Left hindlimb (tissue), 1 donor: ENCODE data around the gene OSCAR.
"Not testable (repeated sequence)": the region's sequence is repeated elsewhere in the genome, so short reads cannot be mapped to it uniquely, and the experiment has no call there.

ENCODE experiments used
- DNase-seq: peaks from one replicate; pipeline ENCODE4 v3.0.0-alpha.2; 2018

Gene OSCAR

GRCh38 chr19:54124393-54124792 lies 23.8 kb upstream of the OSCAR start:
- DNase-seq = no peak

DNA sequence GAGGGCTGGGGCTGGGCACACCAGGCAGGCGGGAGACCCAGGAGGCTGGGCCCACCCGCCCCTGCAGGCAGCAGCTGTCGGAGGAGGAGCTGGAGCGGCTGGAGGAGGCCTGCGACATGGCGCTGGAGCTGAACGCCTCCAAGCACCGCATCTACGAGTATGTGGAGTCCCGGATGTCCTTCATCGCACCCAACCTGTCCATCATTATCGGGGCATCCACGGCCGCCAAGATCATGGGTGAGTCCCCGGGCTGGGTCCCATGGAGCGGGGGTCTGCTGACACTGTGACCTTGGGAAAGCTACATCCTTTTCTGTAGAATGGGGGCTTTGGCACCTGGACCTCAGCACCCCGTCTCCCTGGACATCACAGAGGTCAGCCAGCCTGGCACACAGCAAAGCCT lies 23.1 kb upstream of the OSCAR start:
- no peak for DNase-seq

GRCh38 chr19:54121259-54121658 lies 20.7 kb upstream of the OSCAR start:
- no peak for DNase-seq

GRCh38 chr19:54115109-54116063 lies 14.8 kb upstream of the OSCAR start, which contains the start of the genes PRPF31 and TFPT:
Gene PRPF31 (plus strand): TSS chr19:54115754. CDS start chr19:54118279, 2,525 bp downstream.
Gene TFPT (minus strand): TSS chr19:54115657. CDS start chr19:54115269, 388 bp downstream.
- DNase-seq = peak; percentile 96

DNA sequence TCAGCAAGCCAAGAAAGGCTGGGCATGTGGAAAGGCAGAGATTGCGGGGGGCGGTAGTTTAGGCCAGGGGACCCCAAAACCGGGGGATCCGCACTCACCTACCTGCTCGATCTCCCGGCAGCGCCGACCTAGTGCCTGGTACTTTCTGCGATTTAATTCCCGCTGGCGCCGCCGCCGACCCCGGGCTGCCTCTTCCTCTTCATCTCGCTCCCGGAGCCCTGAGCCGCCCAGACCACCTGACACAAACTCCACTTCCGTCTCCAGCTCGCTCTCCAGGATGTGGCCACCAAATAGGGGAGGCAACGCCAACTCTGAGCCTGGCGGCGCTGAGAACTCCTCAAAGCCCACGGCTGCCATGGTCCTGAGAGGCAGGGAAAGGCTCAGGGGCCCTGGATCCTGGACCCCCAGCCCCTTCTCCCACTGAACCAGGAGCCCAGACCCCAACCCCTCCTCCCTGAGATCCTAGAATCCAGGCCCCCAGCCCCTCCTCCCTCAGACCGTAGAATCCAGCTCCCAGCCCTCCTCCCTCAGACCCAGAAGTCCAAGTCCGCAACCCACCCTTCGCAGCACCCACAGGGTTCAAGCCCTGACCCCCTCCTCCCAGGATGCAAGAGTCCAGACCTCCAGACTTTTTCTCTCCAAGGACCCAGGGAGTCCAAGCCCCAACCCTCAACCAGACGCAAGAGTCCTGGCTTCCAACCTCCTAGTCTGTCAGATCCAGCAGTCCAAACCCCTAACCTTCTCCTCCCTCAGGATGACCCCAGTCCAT lies 13.9 kb upstream of the OSCAR start:
- no peak for DNase-seq

DNA sequence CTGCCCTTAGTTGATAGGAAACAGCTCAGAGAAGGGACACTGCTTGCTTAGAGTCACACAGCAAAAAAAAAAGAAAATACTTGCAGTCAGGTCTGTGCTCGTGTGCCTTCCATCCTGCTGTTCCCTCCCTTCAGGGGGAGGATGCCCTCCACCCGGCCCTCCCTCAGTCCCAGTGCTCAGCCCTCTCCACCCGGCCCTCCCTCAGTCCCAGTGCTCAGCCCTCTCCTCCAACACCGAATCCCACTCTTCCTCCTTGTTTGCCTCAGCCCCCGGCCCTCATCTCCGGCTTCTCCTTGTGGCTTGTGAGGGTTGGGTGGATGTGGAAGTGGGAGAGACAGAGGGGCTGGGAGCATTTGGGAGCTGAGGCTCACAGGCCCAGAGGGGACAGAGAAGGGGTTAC lies 9.0 kb upstream of the OSCAR start:
- DNase-seq = no peak

- DNase-seq = no peak
Observed at GRCh38 chr19:54108496-54108895, 7.9 kb upstream of the OSCAR start.

- DNase-seq = no peak
Observed at GRCh38 chr19:54107876-54108490, 7.4 kb upstream of the OSCAR start.

DNA sequence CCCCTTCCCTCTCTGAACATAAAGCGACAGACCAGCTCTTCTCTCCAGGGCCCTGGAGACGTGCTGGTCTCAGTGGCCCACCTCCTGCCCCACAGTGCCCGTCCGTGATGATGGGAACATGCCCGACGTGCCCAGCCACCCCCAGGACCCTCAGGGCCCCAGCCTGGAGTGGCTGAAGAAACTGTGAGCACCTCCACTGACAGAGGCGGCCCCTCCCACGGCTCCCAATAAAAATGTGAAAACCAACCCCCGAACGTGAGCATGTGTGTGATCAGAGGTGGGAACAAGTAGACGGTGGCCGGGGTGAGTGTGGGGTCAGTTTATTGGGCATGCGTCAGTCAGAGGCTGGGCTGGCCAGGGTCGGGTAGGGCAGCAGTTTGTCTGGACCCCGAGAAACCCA lies 6.1 kb upstream of the OSCAR start:
- no peak for DNase-seq

DNA sequence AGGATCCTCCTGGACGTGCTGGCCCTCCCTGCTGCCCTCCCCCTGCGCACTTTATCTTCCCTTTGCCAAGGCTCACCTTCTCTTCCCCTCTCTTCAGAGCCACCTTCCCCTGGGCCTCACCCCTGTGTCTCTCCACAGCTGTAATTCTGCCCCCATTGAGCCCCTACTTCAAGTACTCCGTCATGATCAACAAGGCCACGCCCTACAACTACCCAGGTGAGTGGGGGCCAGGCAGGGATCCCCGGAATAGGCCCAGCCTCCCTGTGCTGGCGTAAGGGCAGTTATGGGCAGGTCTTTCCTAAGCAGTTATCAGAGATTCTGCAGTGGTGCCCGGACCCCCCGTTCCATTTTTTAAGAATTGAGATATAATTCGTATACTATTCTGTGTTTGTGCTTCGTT lies 5.2 kb upstream of the OSCAR start:
- DNase-seq = no peak

- no peak for DNase-seq
Observed at GRCh38 chr19:54104998-54105715, 4.6 kb upstream of the OSCAR start.

DNA sequence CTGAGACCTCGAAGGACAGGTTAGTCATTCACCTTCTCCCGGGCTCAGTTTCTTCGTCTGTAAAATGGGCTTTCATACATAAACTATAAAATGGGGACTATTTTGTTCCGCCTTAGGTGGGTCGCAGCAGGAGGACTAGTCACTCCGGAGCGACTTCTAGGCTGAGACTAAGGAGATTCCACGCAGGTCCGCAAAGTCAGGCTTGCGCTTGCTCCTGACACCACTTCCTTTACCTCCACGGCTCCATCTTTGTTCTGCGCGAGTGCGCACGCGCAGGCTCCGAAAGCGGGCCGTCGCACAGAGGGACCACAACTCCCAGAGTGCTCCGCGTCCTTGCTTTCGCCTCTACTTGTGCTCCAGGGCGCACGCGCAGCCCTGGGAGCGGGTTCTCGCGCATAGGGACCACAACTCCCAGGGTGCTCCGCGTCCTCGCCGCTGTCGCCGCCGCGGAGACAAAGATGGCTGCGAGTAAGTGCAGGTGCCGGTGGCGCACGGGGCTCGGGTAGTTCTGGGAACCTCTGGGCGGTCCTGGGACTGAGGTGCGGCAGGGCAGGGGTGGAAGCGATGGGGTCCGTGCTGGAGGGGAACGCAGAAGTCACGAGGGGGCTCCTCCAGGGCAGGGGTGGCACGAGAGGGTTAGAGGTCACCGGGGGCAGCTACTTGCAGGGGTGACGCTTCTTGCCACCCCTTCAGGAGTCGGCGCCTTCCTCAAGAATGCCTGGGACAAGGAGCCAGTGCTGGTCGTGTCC lies 2.0 kb upstream of the OSCAR start, which contains the start of gene NDUFA3:
NDUFA3 (plus strand) TSS at position 435 of the 749 bp plus-strand sequence; CDS start at position 459, 24 bp downstream.
- peak; percentile 98 for DNase-seq

- DNase-seq = not testable (repeated sequence)
Observed at GRCh38 chr19:54099903-54100255, 724 bp downstream of the OSCAR start.

- DNase-seq = no peak
Observed at GRCh38 chr19:54099190-54099902, 1.3 kb downstream of the OSCAR start.

DNA sequence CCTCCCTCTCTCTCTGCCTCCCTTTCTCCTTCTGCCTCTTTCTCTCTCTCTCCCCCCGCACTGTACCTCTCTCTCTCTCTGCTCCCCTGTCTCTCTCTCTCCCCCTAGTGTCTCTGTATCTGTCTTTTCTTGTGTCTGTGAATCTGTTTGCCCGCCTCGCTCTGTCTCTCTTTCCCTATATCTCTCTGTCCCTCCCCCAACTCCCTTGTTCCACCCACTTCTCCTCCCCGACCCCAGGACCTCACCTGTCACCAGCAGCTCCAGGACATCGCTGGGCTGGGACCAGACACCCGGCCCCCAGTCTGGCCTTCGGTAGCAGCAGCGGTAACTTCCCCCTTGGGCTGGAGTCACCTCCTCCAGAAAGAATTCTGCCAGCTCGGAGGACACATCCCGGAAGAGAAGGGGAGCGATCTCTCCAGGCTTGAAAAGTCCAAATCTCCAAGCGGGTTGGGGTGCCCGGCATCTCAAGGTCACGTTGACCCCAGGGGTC lies 3.9 kb downstream of the OSCAR start:
- no peak for DNase-seq

- DNase-seq = not testable (repeated sequence)
Observed at GRCh38 chr19:54095859-54096616, 4.6 kb downstream of the OSCAR start.

- no peak for DNase-seq
Observed at GRCh38 chr19:54095136-54095858, 5.3 kb downstream of the OSCAR start.

GRCh38 chr19:54094426-54095000 lies 6.1 kb downstream of the OSCAR start:
- no peak for DNase-seq

GRCh38 chr19:54084410-54084809 lies 16.2 kb downstream of the OSCAR start:
- DNase-seq = no peak
